Neuronal stem cell (in vitro differentiated cells): ENCODE measurements around the gene RASSF7.
A peak's percentile ranks its signal among the peaks of the same experiment; 100 is the strongest.

Source experiments
- DNase-seq: peaks from one replicate; pipeline ENCODE4 v3.0.0-alpha.2; 2013; ENCODE audit warnings: low spot score
- H2AFZ ChIP-seq: one replicate; pipeline ENCODE4 v1.6.1; 2013; ENCODE audit warnings: mild to moderate bottlenecking, low read length, inconsistent platforms
- H2AK5ac ChIP-seq: 2 replicates; pipeline ENCODE4 v1.6.1; 2013; ENCODE audit warnings: low read depth, mild to moderate bottlenecking, inconsistent platforms, low read length, moderate library complexity, mixed read lengths
- H2BK120ac ChIP-seq: 2 replicates; pipeline ENCODE4 v1.6.1; 2013; ENCODE audit warnings: low read depth, mild to moderate bottlenecking, inconsistent platforms, low read length, moderate library complexity, mixed read lengths
- H2BK12ac ChIP-seq: one replicate; pipeline ENCODE4 v1.6.1; 2013; ENCODE audit warnings: low read length, inconsistent platforms
- H2BK15ac ChIP-seq: 2 replicates; pipeline ENCODE4 v1.6.1; 2013; ENCODE audit warnings: mild to moderate bottlenecking, low read length, inconsistent platforms, mixed read lengths
- H2BK5ac ChIP-seq: one replicate; pipeline ENCODE4 v1.6.1; 2013; ENCODE audit warnings: inconsistent platforms, mild to moderate bottlenecking, low read length, moderate library complexity
- H3K14ac ChIP-seq: one replicate; pipeline ENCODE4 v1.6.1; 2013; ENCODE audit warnings: low read length, inconsistent platforms
- H3K18ac ChIP-seq: 2 replicates; pipeline ENCODE4 v1.6.1; 2013; ENCODE audit warnings: low read length, inconsistent platforms
- H3K23ac ChIP-seq: 2 replicates; pipeline ENCODE4 v1.6.1; 2013; ENCODE audit warnings: low read depth, mild to moderate bottlenecking, mixed read lengths, low read length, inconsistent platforms; ENCODE audit not compliant: poor library complexity
- H3K27ac ChIP-seq: replicated peaks from 3 replicates; pipeline ENCODE4 v1.5.1; 2013; ENCODE audit warnings: low read length, inconsistent platforms
- H3K27me3 ChIP-seq, 3 experiments: 2 replicates each; pipeline ENCODE4 v1.6.1; 2013; ENCODE audit warnings: low read length in 3 of 3, mild to moderate bottlenecking in 2 of 3, inconsistent platforms in 1 of 3, low read depth in 1 of 3, mixed read lengths in 1 of 3, moderate library complexity in 1 of 3; ENCODE audit not compliant: control insufficient read depth in 3 of 3, insufficient read depth in 3 of 3
- H3K36me3 ChIP-seq, 2 donors: replicated peaks in 1 of 2; 2 replicates each; pipeline ENCODE4 v1.6.1; 2013; ENCODE audit warnings: low read length in 2 of 2; ENCODE audit not compliant: control insufficient read depth in 2 of 2, insufficient read depth in 2 of 2
- H3K4ac ChIP-seq: 2 replicates; pipeline ENCODE4 v1.6.1; 2013; ENCODE audit warnings: inconsistent platforms, mild to moderate bottlenecking, low read length, moderate library complexity
- H3K4me1 ChIP-seq, 2 donors: 1 replicate in 1 of 2; 2 replicates in 1 of 2; pipeline ENCODE4 v1.6.1; 2013; ENCODE audit warnings: low read length in 2 of 2, low read depth in 1 of 2; ENCODE audit not compliant: control insufficient read depth in 2 of 2, insufficient read depth in 1 of 2
- H3K4me2 ChIP-seq: one replicate; pipeline ENCODE4 v1.6.1; 2013; ENCODE audit warnings: mild to moderate bottlenecking, low read length, inconsistent platforms; ENCODE audit not compliant: insufficient read depth, poor library complexity, severe bottlenecking
- H3K4me3 ChIP-seq, 2 donors: 2 replicates each; pipeline ENCODE4 v1.5.1; 2013; ENCODE audit warnings: low read length in 2 of 2, mild to moderate bottlenecking in 2 of 2, inconsistent platforms in 1 of 2, moderate library complexity in 1 of 2
- H3K79me1 ChIP-seq: one replicate; pipeline ENCODE4 v1.6.1; 2013; ENCODE audit warnings: low read depth, mild to moderate bottlenecking, inconsistent platforms, low read length, moderate library complexity
- H3K9ac ChIP-seq: one replicate; pipeline ENCODE4 v1.6.1; 2013; ENCODE audit warnings: mild to moderate bottlenecking, low read depth, low read length, inconsistent platforms; ENCODE audit not compliant: poor library complexity
- H3K9me3 ChIP-seq, 2 donors: replicated peaks in 1 of 2; 2 replicates each; pipeline versions ENCODE3 to v1.6.1; 2013; ENCODE audit warnings: low read length in 2 of 2, mild to moderate bottlenecking in 2 of 2, inconsistent platforms in 1 of 2, low read depth in 1 of 2, mixed read lengths in 1 of 2, moderate library complexity in 1 of 2; ENCODE audit not compliant: control insufficient read depth in 2 of 2, insufficient read depth in 1 of 2
- H4K8ac ChIP-seq: one replicate; pipeline ENCODE4 v1.6.1; 2013; ENCODE audit warnings: low read depth, mild to moderate bottlenecking, inconsistent platforms, low read length, moderate library complexity
- H4K91ac ChIP-seq: one replicate; pipeline ENCODE4 v1.6.1; 2013; ENCODE audit warnings: low read length, low read depth, mild to moderate bottlenecking, inconsistent platforms; ENCODE audit not compliant: poor library complexity
- WGBS, 2 donors: extraction: QIAGEN DNeasy Blood & Tissue Kit; methylation state at CpG; one replicate each; pipeline ENCODE4 v1.1.7; 2013; ENCODE audit warnings: missing lambda C conversion rate in 2 of 2, mixed read lengths in 1 of 2; ENCODE audit not compliant: insufficient read length in 2 of 2, insufficient replicate concordance in 1 of 2; ENCODE audit errors: extremely low coverage in 2 of 2; 5-methylcytosine and 5-hydroxymethylcytosine counted together

The RASSF7 gene

GRCh38 chr11:558503-558902 is 2.3 kb upstream of the RASSF7 start:
- H3K4me3 ChIP-seq: no peak overlapping the region
- peak overlapping the region; percentile 85 for H3K23ac ChIP-seq
- peaks cover 17 to 19% of the 10 kb centered on the region in 2 donors for H3K4me1 ChIP-seq
- H3K36me3 ChIP-seq: no peaks in the 10 kb centered on the region
- H3K14ac ChIP-seq: no peak overlapping the region
- peaks cover 0 to 4% of the 10 kb centered on the region in 2 donors for H3K9me3 ChIP-seq
- H2AFZ ChIP-seq: no peak overlapping the region
- H4K8ac ChIP-seq: no peak overlapping the region
- no peak overlapping the region for H3K4me2 ChIP-seq
- H2BK15ac ChIP-seq: peak overlapping the region; percentile 96
- H3K27me3 ChIP-seq: peaks cover 16 to 57% (median 36%) of the 10 kb centered on the region in 3 experiments
- no peak overlapping the region for H3K9ac ChIP-seq
- no peak for DNase-seq
- no CpG with 5 or more reads among the region's 20 CpGs for WGBS, 2 donors
- no peak overlapping the region for H3K18ac ChIP-seq
- H4K91ac ChIP-seq: no peak overlapping the region
- H3K4ac ChIP-seq: no peak overlapping the region
- H3K27ac ChIP-seq: no peak overlapping the region
- H2AK5ac ChIP-seq: peak overlapping the region; percentile 48
- H2BK12ac ChIP-seq: peak overlapping the region; percentile 58
- peaks cover 13% of the 10 kb centered on the region for H3K79me1 ChIP-seq
- no peak overlapping the region for H2BK5ac ChIP-seq
- peak overlapping the region; percentile 61 for H2BK120ac ChIP-seq

DNA sequence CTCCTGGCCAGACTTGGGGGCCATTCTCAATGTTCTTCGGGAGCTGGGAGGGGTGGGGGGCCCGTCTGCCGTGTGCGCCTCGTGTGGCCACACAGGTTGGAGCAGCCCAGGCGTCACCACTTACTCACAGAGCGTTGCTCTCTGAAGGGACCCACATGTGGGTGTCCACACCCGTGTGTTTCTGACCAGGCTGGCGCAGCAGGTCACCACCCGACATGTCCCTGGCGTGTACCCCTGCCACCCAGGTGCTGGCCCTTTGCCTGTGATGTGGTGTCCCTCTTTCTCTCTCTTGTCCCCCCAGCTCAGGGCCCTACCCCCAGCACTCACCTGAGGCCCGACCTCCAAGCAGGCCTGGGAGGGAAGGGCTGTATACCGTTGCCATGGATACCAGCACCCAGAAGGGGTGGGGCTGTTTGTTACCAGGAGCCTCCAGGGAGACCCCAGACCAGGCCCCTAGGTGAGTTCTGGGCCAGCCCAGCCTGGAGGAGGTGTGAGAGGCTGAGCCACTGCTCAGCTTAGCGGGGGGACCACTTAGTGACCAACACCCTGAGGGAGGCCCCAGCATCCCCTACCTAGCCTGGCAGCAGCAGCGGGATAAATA is 1.6 kb upstream of the RASSF7 start:
- Histone ChIP-seq H3K27me3 (peaks cover 16 to 53% (median 32%) of the 10 kb centered on the region in 3 experiments), H4K91ac (no peak overlapping the region), H4K8ac (no peak overlapping the region), H2AFZ (no peak overlapping the region), H2BK15ac (peak overlapping the region; percentile 96), H3K23ac (peak overlapping the region; percentile 85), H3K27ac (no peak overlapping the region), H3K36me3 (peaks cover 0 to 4% of the 10 kb centered on the region in 2 donors), H3K4me1 (peaks cover 16 to 17% of the 10 kb centered on the region in 2 donors), H3K4me3 (no peak overlapping the region), H2BK120ac (peak overlapping the region; percentile 41), H3K4me2 (no peak overlapping the region), H2BK12ac (no peak overlapping the region), H3K9me3 (peaks cover 0 to 4% of the 10 kb centered on the region in 2 donors), H3K4ac (no peak overlapping the region), H2BK5ac (no peak overlapping the region), H2AK5ac (peak overlapping the region; percentile 48), H3K9ac (no peak overlapping the region), H3K18ac (peak overlapping the region; percentile 21), H3K14ac (no peak overlapping the region), H3K79me1 (peaks cover 15% of the 10 kb centered on the region)
- DNase-seq: no peak
- no CpG with 5 or more reads among the region's 15 CpGs for WGBS, 2 donors

- Histone ChIP-seq H3K79me1 (peaks cover 15% of the 10 kb centered on the region), H4K8ac (no peak overlapping the region), H2BK12ac (no peak overlapping the region), H2BK15ac (peak overlapping the region; percentile 96), H2BK5ac (peak overlapping the region; percentile 93), H3K4me1 (peaks cover 16 to 17% of the 10 kb centered on the region in 2 donors), H3K27me3 (peaks cover 16 to 52% (median 32%) of the 10 kb centered on the region in 3 experiments), H4K91ac (peak overlapping the region; percentile 94), H3K14ac (no peak overlapping the region), H3K4me3 (peak overlapping the region; percentile 70 to 80), H3K9me3 (peaks cover 0 to 4% of the 10 kb centered on the region in 2 donors), H3K27ac (peak overlapping the region; percentile 50), H3K36me3 (peaks cover 0 to 4% of the 10 kb centered on the region in 2 donors), H2AK5ac (peak overlapping the region; percentile 36), H3K23ac (peak overlapping the region; percentile 67), H3K4me2 (peak overlapping the region; percentile 86), H3K4ac (no peak overlapping the region), H2BK120ac (peak overlapping the region; percentile 72), H3K9ac (no peak overlapping the region), H2AFZ (peak overlapping the region; percentile 99), H3K18ac (peak overlapping the region; percentile 97)
- no CpG with 5 or more reads among the region's 18 CpGs for WGBS, 2 donors
- DNase-seq: no peak
Observed at GRCh38 chr11:559712-560304, 962 bp upstream of the RASSF7 start.
